HCT116 (cell line): ENCODE results near the gene SORBS1. TPM values are rescaled to one million over a fixed set of nuclear protein-coding genes. Genes with fewer than 3 reads are reported as not detected.

Experiments used
- ATAC-seq: fragments of 200-7000 bp; cut with Tn5 transposase; 2 replicates; pipeline ENCODE4 v1.9.1; 2020; ENCODE audit warnings: mild to moderate bottlenecking, moderate library complexity
- BruUV-seq: library from RNA; stranded (reverse); fragments of 400-500 nt; replicated peaks from 2 replicates; lab custom pipeline; 2021; lab: Mats Ljungman, UMichigan
- CTCF ChIA-PET: fragments of 300-600 bp; sonication (Branson Sonifier 250); formaldehyde crosslinking; loops from one replicate; lab custom pipeline; 2021; ENCODE audit warnings: antibody characterized with exemption; lab: Charles Lee
- POLR2A ChIA-PET: fragments of 300-600, 350-600 bp; sonication (Branson Sonifier 250); formaldehyde crosslinking; loops from one replicate; lab custom pipeline; 2021; ENCODE audit warnings: antibody characterized with exemption; lab: Charles Lee
- RAD21 ChIA-PET, 2 experiments: fragments of 300-600 bp; sonication (Branson Sonifier 250); formaldehyde crosslinking; loops; one replicate each; lab custom pipeline; 2023; ENCODE audit warnings: low total read pairs in 2 of 2; ENCODE audit not compliant: uncharacterized antibody in 2 of 2, unreplicated experiment in 2 of 2, low non-redundant PET in 1 of 2; lab: Charles Lee
- DNase-seq: peaks from one replicate; pipeline ENCODE4 v3.0.0-alpha.2; 2010; ENCODE audit warnings: low read depth, low spot score
- H2AFZ ChIP-seq: fragments of 200-600 bp; shearing (Covaris generic), sonication (generic); 2 replicates; pipeline ENCODE4 v1.6.1; 2017; ENCODE audit warnings: low read depth, mixed run types, mixed read lengths, antibody characterized with exemption, low read length; ENCODE audit not compliant: poor library complexity, severe bottlenecking
- H3K27ac ChIP-seq: 2 replicates; pipeline ENCODE4 v1.5.1; 2012; ENCODE audit warnings: low read depth, low read length
- H3K27me3 ChIP-seq: fragments of 200-600 bp; sonication (generic); 2 replicates; pipeline ENCODE4 v1.6.1; 2016; ENCODE audit warnings: mixed run types, low read length, mixed read lengths; ENCODE audit not compliant: insufficient read depth
- H3K36me3 ChIP-seq, 2 experiments: fragments of 200-500 bp in 1 of 2; fragments of 200-600 bp in 1 of 2; sonication (Bioruptor generic) in 1 of 2; sonication (generic) in 1 of 2; 2 replicates each; pipeline versions ENCODE4 v1.5.1 to v1.6.1; 2014 to 2016; ENCODE audit warnings: low read length in 2 of 2, inconsistent platforms in 1 of 2, mixed read lengths in 1 of 2, mixed run types in 1 of 2; ENCODE audit not compliant: insufficient read depth in 2 of 2, control insufficient read depth in 1 of 2
- H3K4me1 ChIP-seq, 2 experiments: fragments of 200-600 bp in 1 of 2; sonication (generic) in 1 of 2; 2 replicates each; pipeline versions ENCODE4 v1.5.1 to v1.6.1; 2012 to 2017; ENCODE audit warnings: low read length in 2 of 2, inconsistent platforms in 1 of 2, mild to moderate bottlenecking in 1 of 2, mixed read lengths in 1 of 2, mixed run types in 1 of 2, moderate library complexity in 1 of 2; ENCODE audit not compliant: insufficient read depth in 2 of 2, control insufficient read depth in 1 of 2
- H3K4me2 ChIP-seq: fragments of 200-600 bp; sonication (generic); 2 replicates; pipeline ENCODE4 v1.6.1; 2017; ENCODE audit warnings: mixed run types, low read length, mixed read lengths
- H3K4me3 ChIP-seq, 2 experiments: fragments of 200-600 bp in 1 of 2; sonication (generic) in 1 of 2; replicated peaks in 1 of 2; 2 replicates each; pipeline ENCODE4 v1.5.1; 2011 to 2016; ENCODE audit warnings: low read length in 2 of 2, control low read depth in 1 of 2, low read depth in 1 of 2, mild to moderate bottlenecking in 1 of 2, mixed read lengths in 1 of 2, mixed run types in 1 of 2
- H3K79me2 ChIP-seq: fragments of 200-600 bp; sonication (generic); 2 replicates; pipeline ENCODE4 v1.6.1; 2017; ENCODE audit warnings: mild to moderate bottlenecking, mixed run types, low read length, moderate library complexity, mixed read lengths; ENCODE audit not compliant: insufficient read depth
- H3K9ac ChIP-seq: fragments of 200-600 bp; sonication (generic); 2 replicates; pipeline ENCODE4 v1.6.1; 2016; ENCODE audit warnings: low read length, mixed read lengths
- H3K9me2 ChIP-seq: fragments of 200-600 bp; sonication (generic), shearing (Covaris generic); 2 replicates; pipeline ENCODE4 v1.6.1; 2017; ENCODE audit warnings: mixed run types, mild to moderate bottlenecking, moderate library complexity; ENCODE audit not compliant: insufficient read depth
- H3K9me3 ChIP-seq, 2 experiments: fragments of 200-500 bp in 1 of 2; fragments of 200-600 bp in 1 of 2; sonication (Bioruptor generic) in 1 of 2; sonication (generic) in 1 of 2; 2 replicates each; pipeline ENCODE4 v1.6.1; 2014 to 2017; ENCODE audit warnings: low read length in 2 of 2, mixed read lengths in 2 of 2, inconsistent platforms in 1 of 2, low read depth in 1 of 2, mild to moderate bottlenecking in 1 of 2, mixed run types in 1 of 2, moderate library complexity in 1 of 2; ENCODE audit not compliant: control insufficient read depth in 1 of 2, insufficient read depth in 1 of 2
- H4K20me1 ChIP-seq: fragments of 200-600 bp; sonication (generic), shearing (Covaris generic); 2 replicates; pipeline ENCODE4 v1.6.1; 2017; ENCODE audit warnings: mixed run types, mild to moderate bottlenecking, moderate library complexity; ENCODE audit not compliant: insufficient read depth
- CBX3 ChIP-seq: IDR thresholded peaks from 2 replicates; pipeline ENCODE4 v1.6.1; 2012; ENCODE audit warnings: low read depth
- CEBPB ChIP-seq: IDR thresholded peaks from 2 replicates; pipeline ENCODE4 v1.6.1; 2012; ENCODE audit warnings: low read depth
- CTCF ChIP-seq, 3 experiments: fragments of 200-600 bp in 1 of 3; sonication (generic) in 1 of 3; IDR thresholded peaks in 2 of 3; conservative IDR thresholded peaks in 1 of 3; 2 replicates each; pipeline ENCODE4 v1.5.1; 2012 to 2017; ENCODE audit warnings: low read depth in 2 of 3, low read length in 2 of 3, antibody characterized with exemption in 1 of 3, borderline replicate concordance in 1 of 3, control low read depth in 1 of 3, mild to moderate bottlenecking in 1 of 3, mixed read lengths in 1 of 3, mixed run types in 1 of 3, moderate library complexity in 1 of 3; ENCODE audit not compliant: insufficient read depth in 1 of 3
- EGR1 ChIP-seq: IDR thresholded peaks from 2 replicates; pipeline ENCODE4 v1.6.1; 2012; ENCODE audit warnings: low read depth
- EZH2phosphoT487 ChIP-seq: fragments of 200-600 bp; IDR thresholded peaks from 2 replicates; pipeline ENCODE4 v1.6.1; 2018; ENCODE audit warnings: antibody characterized with exemption, borderline replicate concordance
- JUND ChIP-seq: IDR thresholded peaks from 2 replicates; pipeline ENCODE4 v1.6.1; 2012
- RAD21 ChIP-seq: IDR thresholded peaks from 2 replicates; pipeline ENCODE4 v1.6.1; 2012; ENCODE audit warnings: low read depth, mild to moderate bottlenecking
- SIN3A ChIP-seq: IDR thresholded peaks from 2 replicates; pipeline ENCODE4 v1.6.1; 2012; ENCODE audit warnings: low read depth
- ZBTB33 ChIP-seq: IDR thresholded peaks from 2 replicates; pipeline ENCODE4 v1.6.1; 2011; ENCODE audit warnings: mild to moderate bottlenecking, low read length, moderate library complexity; ENCODE audit not compliant: insufficient replicate concordance; ENCODE audit errors: extremely low read depth
- ZFX ChIP-seq: fragments of 450-650 bp; IDR thresholded peaks from 2 replicates; pipeline ENCODE4 v1.6.1; 2017
- intact Hi-C: fragments of 100-400 bp; cut with micrococcal nuclease; formaldehyde crosslinking; loops from 2 replicates; pipeline ENCODE4 v1.10.0; 2022
- total RNA-seq: library from RNA; stranded (reverse); gene quantifications from one replicate; pipeline ENCODE4 v1.2.1, GENCODE V29; 2021; ENCODE audit not compliant: unreplicated experiment

SORBS1 gene
- total RNA-seq, 1 experiment from 2014 or later: 3.4 TPM

- no peak for TF ChIP-seq ZBTB33
Observed at GRCh38 chr10:95295031-95295755, 266.0 kb downstream of the SORBS1 start (continued).

- H4K20me1 ChIP-seq: no peaks in the 10 kb centered on the region
- intact Hi-C loops: no loop called here
- no peaks in the 10 kb centered on the region for H3K27me3 ChIP-seq
- peaks cover 14% of the 10 kb centered on the region for H3K79me2 ChIP-seq
- H3K36me3 ChIP-seq: no peaks in the 10 kb centered on the region
- TF ChIP-seq CTCF (IDR thresholded peaks at IDR 0.05 in 2 of 3, conservative IDR thresholded peaks at IDR 0.05 in 1 of 3; ENCODE audit: borderline replicate concordance in 1 of 3, insufficient read depth in 1 of 3, low read depth in 2 of 3, low read length in 2 of 3): no peak
- TF ChIP-seq JUND: no peak
- no peak for TF ChIP-seq RAD21
- TF ChIP-seq ZFX: no peak
- no peak for TF ChIP-seq EGR1
- TF ChIP-seq CBX3: no peak
- no peak for TF ChIP-seq EZH2phosphoT487
- TF ChIP-seq CEBPB: no peak
- TF ChIP-seq SIN3A: no peak
- TF ChIP-seq, all 23 proteins: peak for 0
- H3K27ac ChIP-seq: no peak overlapping the region
- H3K4me1 ChIP-seq: peaks cover 10 to 20% of the 10 kb centered on the region in 2 experiments
- no peak overlapping the region for H2AFZ ChIP-seq
- no peak overlapping the region for H3K4me2 ChIP-seq
- POLR2A ChIA-PET: no interaction called here
- DNase-seq: no peak
- CTCF ChIA-PET: interaction anchor here (0.6 kb wide), 1 partner anchor 92 kb away, joined by 3 read pairs; no protein-coding TSS in a partner anchor
- no peaks in the 10 kb centered on the region for H3K9me3 ChIP-seq
- no peak for ATAC-seq
- no peaks in the 10 kb centered on the region for H3K9me2 ChIP-seq
- RAD21 ChIA-PET: no interaction called here
- H3K9ac ChIP-seq: no peak overlapping the region
- BruUV-seq: no TSS peak
- no peak overlapping the region for H3K4me3 ChIP-seq
Observed at GRCh38 chr10:95293631-95294030, 267.5 kb downstream of the SORBS1 start.
